HAP-1 (cell line): ENCODE measurements around the gene CENPE.
A peak's percentile ranks its signal among the peaks of the same experiment; 100 is the strongest.

ENCODE experiments used
- DNase-seq, 2 experiments: peaks; one replicate each; pipeline ENCODE4 v3.0.0-alpha.2; 2016 to 2020; ENCODE audit warnings: low spot score in 2 of 2
- H3K27me3 ChIP-seq: fragments of 250-450 bp; sonication (Bioruptor Pico); 2 replicates; pipeline ENCODE4 v1.5.1; 2020; ENCODE audit warnings: low read depth, mild to moderate bottlenecking, moderate library complexity
- H3K36me3 ChIP-seq: fragments of 250-450 bp; sonication (Bioruptor Pico); replicated peaks from 2 replicates; pipeline ENCODE4 v1.5.1; 2020; ENCODE audit warnings: mild to moderate bottlenecking
- H3K4me1 ChIP-seq: fragments of 250-450 bp; sonication (Bioruptor Pico); 2 replicates; pipeline ENCODE4 v1.5.1; 2020; ENCODE audit warnings: mild to moderate bottlenecking
- H3K4me3 ChIP-seq: fragments of 250-450 bp; sonication (Bioruptor Pico); 2 replicates; pipeline ENCODE4 v1.5.1; 2020; ENCODE audit warnings: mild to moderate bottlenecking, moderate library complexity
- H3K9me3 ChIP-seq: fragments of 250-450 bp; sonication (Bioruptor Pico); 2 replicates; pipeline ENCODE4 v1.5.1; 2020; ENCODE audit warnings: mild to moderate bottlenecking, moderate library complexity
- in situ Hi-C: fragments of 300-500 bp; cut with MboI; formaldehyde crosslinking; loops from 3 replicates; pipeline ENCODE4 v1.14.3; 2020; ENCODE audit warnings: low sequenced_read_pairs, inconsistent platforms, mixed read lengths

CENPE gene

GRCh38 chr4:103085555-103086196, 112.5 kb downstream of the CENPE start:
- H3K4me1 ChIP-seq = no peaks in the 10 kb centered on the region

GRCh38 chr4:103079621-103080020, 118.5 kb downstream of the CENPE start:
- in situ Hi-C loops = loop anchor here (25.0 kb wide), 1 partner anchor 442 kb away; no protein-coding TSS in a partner anchor
- Histone ChIP-seq H3K36me3 (no peaks in the 10 kb centered on the region), H3K27me3 (no peaks in the 10 kb centered on the region), H3K9me3 (no peaks in the 10 kb centered on the region), H3K4me3 (no peak overlapping the region), H3K4me1 (peaks cover 19% of the 10 kb centered on the region)
- DNase-seq = no peak

More at GRCh38 chr4:103085555-103086196, 112.5 kb downstream of the CENPE start:
- in situ Hi-C loops = loop anchor here (25.0 kb wide), 1 partner anchor 448 kb away; no protein-coding TSS in a partner anchor
- DNase-seq = no peak
- H3K36me3 ChIP-seq = peaks cover 17% of the 10 kb centered on the region
- no peaks in the 10 kb centered on the region for H3K9me3 ChIP-seq
- H3K27me3 ChIP-seq = no peaks in the 10 kb centered on the region
- H3K4me3 ChIP-seq = no peak overlapping the region

DNA sequence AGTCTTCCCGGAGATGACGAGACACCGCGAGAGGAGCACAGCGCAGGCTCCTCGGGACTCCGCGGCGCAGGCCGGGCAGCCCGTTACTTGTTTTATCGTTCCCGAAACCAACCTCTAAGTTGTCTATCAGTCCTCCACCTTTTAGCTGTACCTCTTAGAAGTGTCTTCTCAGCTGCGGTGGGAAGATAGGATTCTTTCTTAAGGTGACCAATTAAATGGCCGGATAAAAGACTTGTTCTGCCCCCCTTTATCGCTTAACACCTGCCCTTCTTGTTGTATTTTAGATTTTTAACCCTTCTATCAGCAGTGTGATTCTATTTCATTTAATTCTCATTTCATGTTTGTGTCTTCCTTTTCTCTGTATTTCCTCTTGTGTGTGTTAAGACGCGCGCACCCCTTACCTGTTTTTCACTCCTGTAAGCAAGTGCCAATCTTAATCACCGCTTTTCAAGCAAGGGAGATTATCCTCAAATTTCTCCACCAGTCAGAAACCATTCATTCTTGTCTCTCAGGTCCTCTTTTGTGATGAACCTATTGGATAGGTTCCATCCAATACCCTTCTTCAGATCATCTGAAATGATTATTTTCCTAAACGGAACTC, 121.3 kb downstream of the CENPE start, which contains the start of gene SLC9B2:
SLC9B2 (minus strand) TSS at position 15 of the 601 bp plus-strand sequence. CDS start 9,211 bp downstream, outside the sequence.
- peaks cover 26% of the 10 kb centered on the region for H3K4me1 ChIP-seq
- in situ Hi-C loops = loop anchor here (25.0 kb wide), 1 partner anchor 440 kb away; no protein-coding TSS in a partner anchor
- H3K4me3 ChIP-seq = peak within 1 kb of the TSS; percentile 50
- no peak for DNase-seq
- no peaks in the 10 kb centered on the region for H3K9me3 ChIP-seq
- H3K27me3 ChIP-seq = no peaks in the 10 kb centered on the region
- H3K36me3 ChIP-seq = no peaks in the 10 kb centered on the region; the same call in 1 of the 2 replicates

GRCh38 chr4:103075894-103076746, 122.0 kb downstream of the CENPE start:
- peak overlapping the region; percentile 50 for H3K4me3 ChIP-seq
- H3K36me3 ChIP-seq = no peaks in the 10 kb centered on the region; the same call in 1 of the 2 replicates
- no peaks in the 10 kb centered on the region for H3K27me3 ChIP-seq
- peaks cover 26% of the 10 kb centered on the region for H3K4me1 ChIP-seq
- in situ Hi-C loops = loop anchor here (25.0 kb wide), 1 partner anchor 439 kb away; no protein-coding TSS in a partner anchor
- DNase-seq = peak; percentile 29 to 73
- no peaks in the 10 kb centered on the region for H3K9me3 ChIP-seq

DNA sequence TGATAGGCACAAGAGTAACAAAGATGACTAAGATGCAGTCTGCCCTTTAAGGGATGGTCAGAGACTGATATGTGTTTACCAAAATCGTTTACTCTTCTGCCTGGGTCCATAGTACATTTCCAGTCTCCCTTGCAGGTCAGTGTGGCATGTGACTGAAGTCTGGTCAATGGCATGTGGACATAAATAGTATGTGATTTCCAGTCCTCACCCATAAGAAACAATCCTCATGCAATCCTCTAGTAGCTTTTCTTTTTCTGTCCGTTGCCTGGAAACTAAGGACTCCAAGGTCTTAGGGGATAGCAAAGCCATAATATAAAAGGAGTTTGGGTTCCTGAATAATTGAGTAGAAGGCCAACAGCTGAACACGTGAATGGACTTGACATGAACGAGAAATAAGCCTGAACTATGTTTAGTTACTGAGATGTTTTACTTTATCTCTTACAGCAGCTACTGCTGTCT, 122.7 kb downstream of the CENPE start:
- in situ Hi-C loops = loop anchor here (25.0 kb wide), 1 partner anchor 438 kb away; no protein-coding TSS in a partner anchor
- H3K4me3 ChIP-seq = peak overlapping the region; percentile 50
- no peaks in the 10 kb centered on the region; the same call in 1 of the 2 replicates for H3K36me3 ChIP-seq
- H3K9me3 ChIP-seq = no peaks in the 10 kb centered on the region
- peak in 1 of 2 experiments; percentile 45 for DNase-seq
- no peaks in the 10 kb centered on the region for H3K27me3 ChIP-seq
- H3K4me1 ChIP-seq = peaks cover 26% of the 10 kb centered on the region

GRCh38 chr4:103074744-103075434, 123.3 kb downstream of the CENPE start:
- H3K27me3 ChIP-seq = no peaks in the 10 kb centered on the region
- in situ Hi-C loops = loop anchor here (25.0 kb wide), 1 partner anchor 438 kb away; no protein-coding TSS in a partner anchor
- no peaks in the 10 kb centered on the region; the same call in 1 of the 2 replicates for H3K36me3 ChIP-seq
- peak overlapping the region; percentile 50 for H3K4me3 ChIP-seq
- no peaks in the 10 kb centered on the region for H3K9me3 ChIP-seq
- no peak for DNase-seq
- H3K4me1 ChIP-seq = peaks cover 26% of the 10 kb centered on the region

DNA sequence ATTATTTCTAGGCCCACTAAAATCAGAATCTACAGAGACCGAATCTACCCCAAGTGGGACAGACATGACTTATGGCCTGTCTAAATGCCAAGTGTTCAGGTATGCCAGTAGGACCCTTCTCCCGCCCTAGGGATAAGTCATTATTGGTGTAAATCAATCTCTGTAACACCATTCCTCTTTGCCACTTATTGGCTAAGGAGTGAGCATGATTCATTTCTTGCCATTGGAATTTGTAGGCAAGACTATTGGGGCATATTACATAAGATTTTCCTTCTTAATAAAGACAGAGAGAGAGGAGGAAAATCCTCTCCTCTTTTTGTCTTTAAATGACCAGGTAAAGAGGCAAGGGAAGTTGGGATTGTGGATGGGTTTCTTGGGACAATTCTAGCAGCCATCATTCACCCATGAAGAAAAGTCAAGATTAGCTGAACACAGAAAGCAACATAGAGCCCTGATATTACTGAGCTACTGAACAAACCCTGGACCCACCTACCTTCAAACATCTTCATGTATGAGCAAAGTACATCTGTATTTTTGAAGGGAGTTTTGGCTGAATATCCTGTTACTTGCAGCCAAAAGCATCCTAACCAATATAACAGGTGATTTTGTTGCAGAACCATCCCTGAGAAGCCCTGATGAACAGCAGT, 124.2 kb downstream of the CENPE start:
- H3K27me3 ChIP-seq = no peaks in the 10 kb centered on the region
- no peaks in the 10 kb centered on the region for H3K9me3 ChIP-seq
- no peaks in the 10 kb centered on the region; the same call in 1 of the 2 replicates for H3K36me3 ChIP-seq
- H3K4me3 ChIP-seq = no peak overlapping the region
- no peak for DNase-seq
- H3K4me1 ChIP-seq = peaks cover 26% of the 10 kb centered on the region
- in situ Hi-C loops = no loop called here

- H3K4me1 ChIP-seq = peaks cover 3% of the 10 kb centered on the region
- H3K9me3 ChIP-seq = no peaks in the 10 kb centered on the region
- no peak for DNase-seq
- in situ Hi-C loops = no loop called here
- no peaks in the 10 kb centered on the region for H3K27me3 ChIP-seq
- H3K4me3 ChIP-seq = no peak overlapping the region
- peaks cover 6% of the 10 kb centered on the region for H3K36me3 ChIP-seq
These were observed 130.1 kb downstream of the CENPE start for GRCh38 chr4:103067841-103068547.

DNA sequence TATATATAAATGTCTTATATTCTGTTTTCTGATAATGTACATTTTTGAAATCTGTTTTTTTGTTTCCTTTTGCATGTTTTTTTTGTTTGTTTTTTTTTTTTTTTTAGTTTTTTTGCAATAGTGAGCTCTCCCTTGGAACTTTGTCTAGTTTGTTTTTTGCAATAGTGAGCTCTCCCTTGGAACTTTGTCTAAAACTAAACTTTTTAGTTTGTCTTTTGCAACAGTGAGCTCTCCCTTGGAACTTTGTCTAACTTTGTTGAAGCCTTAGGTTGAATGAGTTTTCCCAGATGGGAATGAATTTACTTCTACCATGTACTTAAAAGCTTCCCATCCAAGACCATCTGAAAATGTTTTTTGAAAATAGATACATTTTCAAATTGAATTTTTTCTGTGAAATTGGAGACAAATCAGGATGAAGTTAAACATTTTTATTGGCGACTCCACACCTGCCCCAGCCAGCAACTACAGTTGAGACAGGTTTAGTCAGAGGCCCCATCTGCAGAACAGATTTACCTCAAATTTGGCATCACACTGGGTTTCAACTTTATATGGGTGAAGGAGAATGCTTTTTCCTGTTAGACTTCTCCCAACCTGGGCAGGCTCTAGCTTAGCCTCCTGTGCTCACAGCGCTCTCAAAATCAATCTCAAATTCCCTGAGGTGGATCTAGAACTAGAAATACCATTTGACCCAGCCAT, 137.5 kb downstream of the CENPE start:
- Histone ChIP-seq H3K9me3 (no peaks in the 10 kb centered on the region), H3K36me3 (peaks cover 9% of the 10 kb centered on the region; the same call in 1 of the 2 replicates), H3K27me3 (no peaks in the 10 kb centered on the region), H3K4me3 (no peak overlapping the region), H3K4me1 (peaks cover 3% of the 10 kb centered on the region)
- in situ Hi-C loops = no loop called here
- DNase-seq = no peak
